H7 (cell line): ENCODE data around the gene ISG20L2. TPM values are rescaled to one million over a fixed set of nuclear protein-coding genes. Genes with fewer than 3 reads are reported as not detected.
"Not testable (repeated sequence)": the region's sequence is repeated elsewhere in the genome, so short reads cannot be mapped to it uniquely, and the experiment has no call there.

Experiments
- DNase-seq: peaks from one replicate; pipeline ENCODE4 v3.0.0; 2012
- H3K27me3 ChIP-seq: 2 replicates; pipeline ENCODE4 v1.6.0; 2011; ENCODE audit warnings: mild to moderate bottlenecking, low read length; ENCODE audit not compliant: control insufficient read depth, insufficient read depth
- H3K36me3 ChIP-seq: replicated peaks from 2 replicates; pipeline ENCODE4 v1.5.1; 2011; ENCODE audit warnings: low read length; ENCODE audit not compliant: control insufficient read depth, insufficient read depth
- H3K4me3 ChIP-seq: 2 replicates; pipeline ENCODE4 v1.5.1; 2011; ENCODE audit warnings: low read depth, mild to moderate bottlenecking, control low read depth, low read length, moderate library complexity; ENCODE audit not compliant: insufficient read depth
- total RNA-seq: library from RNA; depleted of rRNA; stranded (reverse); fragments of >200 nt; shearing (Covaris generic); gene quantifications from 2 replicates; pipeline ENCODE4 v1.2.3, GENCODE V29; 2014

ISG20L2 gene
- total RNA-seq, 1 experiment from 2014 or later, result 56.4 TPM

- not testable (repeated sequence) for H3K4me3 ChIP-seq, DNase-seq, H3K36me3 ChIP-seq, H3K27me3 ChIP-seq
These were observed 36.6 kb upstream of the ISG20L2 start for GRCh38 chr1:156765136-156765535.

- Histone ChIP-seq H3K36me3 (no peaks in the 10 kb centered on the region), H3K27me3 (no peaks in the 10 kb centered on the region), H3K4me3 (no peak overlapping the region)
- no peak for DNase-seq
These were observed 32.2 kb upstream of the ISG20L2 start for GRCh38 chr1:156760796-156761104.

DNA sequence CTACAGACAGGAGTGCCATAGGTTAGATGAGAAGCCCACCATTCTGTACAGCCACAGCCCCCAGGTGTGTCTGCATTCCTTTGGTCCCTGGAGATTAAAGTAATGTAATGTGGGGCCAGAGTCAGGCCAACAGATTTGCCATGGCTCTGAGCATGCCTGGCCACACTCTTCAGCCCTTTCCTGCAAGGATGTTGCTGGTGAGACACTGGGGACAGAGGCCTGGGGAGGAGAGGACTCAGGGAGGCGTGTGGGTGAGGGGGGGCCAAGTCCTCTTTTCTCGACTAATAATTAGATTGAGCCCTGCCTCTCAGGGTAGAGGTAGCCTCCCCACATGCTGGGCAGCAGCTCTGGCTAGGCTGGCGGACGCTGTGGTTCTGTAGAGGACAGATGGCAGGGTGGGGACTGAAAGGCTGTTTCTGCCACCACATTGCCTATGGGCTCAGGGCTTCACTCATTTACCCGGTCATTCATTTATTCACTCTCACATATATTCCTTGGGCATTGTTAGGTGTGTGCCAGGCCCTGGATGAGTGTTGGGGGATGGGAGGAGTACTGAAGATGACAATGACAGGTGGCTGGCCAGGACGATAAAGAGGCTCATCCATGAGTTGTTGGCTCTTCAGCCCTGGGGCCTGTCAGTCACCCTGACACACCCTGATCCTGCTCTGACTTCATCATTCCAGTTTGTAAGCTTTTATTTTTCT, 31.7 kb upstream of the ISG20L2 start:
- no peaks in the 10 kb centered on the region for H3K36me3 ChIP-seq
- H3K27me3 ChIP-seq, result no peaks in the 10 kb centered on the region
- no peak overlapping the region for H3K4me3 ChIP-seq
- DNase-seq, result no peak

DNA sequence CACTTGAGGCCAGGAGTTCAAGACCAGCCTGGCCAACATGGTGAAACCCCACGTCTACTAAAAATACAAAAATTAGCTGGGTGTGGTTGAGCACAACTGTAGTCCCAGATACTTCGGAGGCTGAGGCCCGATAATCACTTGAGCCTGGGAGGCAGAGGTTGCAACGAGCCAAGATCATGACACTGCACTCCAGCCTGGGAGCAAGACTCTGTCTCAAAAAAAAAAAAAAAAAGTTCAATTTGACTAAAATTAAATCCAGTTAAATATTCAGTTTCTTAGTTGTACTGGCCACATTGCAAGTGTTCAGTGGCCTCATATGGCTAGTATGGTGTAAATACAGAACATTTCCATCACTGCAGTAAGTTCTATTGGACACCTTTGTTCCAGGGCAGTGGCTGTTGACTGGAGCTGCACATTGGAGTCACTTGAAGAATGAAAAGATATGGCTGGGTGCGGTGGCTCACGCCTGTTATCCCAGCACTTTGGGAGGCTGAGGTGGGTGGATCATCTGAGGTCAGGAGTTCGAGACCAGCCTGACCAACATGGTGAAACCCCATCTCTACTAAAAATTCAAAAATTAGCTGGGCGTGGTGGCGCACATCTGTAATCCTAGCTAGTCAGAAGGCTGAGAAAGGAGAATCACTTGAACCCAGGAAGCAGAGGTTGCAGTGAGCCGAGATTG, 29.1 kb upstream of the ISG20L2 start:
- not testable (repeated sequence) for H3K4me3 ChIP-seq, H3K36me3 ChIP-seq, DNase-seq, H3K27me3 ChIP-seq

DNA sequence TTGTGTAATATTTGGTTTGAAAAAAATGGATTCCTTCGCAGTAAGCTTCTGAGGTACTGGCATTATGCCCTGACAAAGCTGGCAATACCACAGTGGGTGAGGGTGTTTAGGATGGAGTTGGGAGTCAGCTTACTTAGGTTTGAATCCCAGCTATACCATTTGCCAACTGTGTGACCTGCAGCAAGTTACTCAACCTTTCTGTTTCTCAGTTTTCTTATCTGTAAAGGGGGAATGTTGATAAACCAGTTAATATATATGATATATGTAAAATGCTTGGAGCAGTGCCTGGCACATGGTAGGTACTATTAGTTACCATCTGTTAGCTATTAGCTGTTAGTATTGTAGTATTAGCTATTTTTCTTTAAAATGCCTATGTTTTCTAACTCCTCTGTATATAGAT, 27.8 kb upstream of the ISG20L2 start:
- no peak for DNase-seq
- Histone ChIP-seq H3K27me3 (no peaks in the 10 kb centered on the region), H3K4me3 (no peak overlapping the region), H3K36me3 (no peaks in the 10 kb centered on the region)

GRCh38 chr1:156755527-156755950, 27.0 kb upstream of the ISG20L2 start:
- Histone ChIP-seq H3K27me3 (no peaks in the 10 kb centered on the region), H3K4me3 (no peak overlapping the region), H3K36me3 (no peaks in the 10 kb centered on the region)
- no peak for DNase-seq

GRCh38 chr1:156754219-156754618, 25.7 kb upstream of the ISG20L2 start:
- DNase-seq, result peak; percentile 6
- H3K36me3 ChIP-seq, result no peaks in the 10 kb centered on the region
- H3K27me3 ChIP-seq, result no peaks in the 10 kb centered on the region
- H3K4me3 ChIP-seq, result no peak overlapping the region

GRCh38 chr1:156752843-156753482, 24.4 kb upstream of the ISG20L2 start:
- peak overlapping the region; percentile 99; the same call in 1 of the 2 replicates for H3K4me3 ChIP-seq
- H3K36me3 ChIP-seq, result no peaks in the 10 kb centered on the region
- no peaks in the 10 kb centered on the region for H3K27me3 ChIP-seq
- peak; percentile 9 for DNase-seq

DNA sequence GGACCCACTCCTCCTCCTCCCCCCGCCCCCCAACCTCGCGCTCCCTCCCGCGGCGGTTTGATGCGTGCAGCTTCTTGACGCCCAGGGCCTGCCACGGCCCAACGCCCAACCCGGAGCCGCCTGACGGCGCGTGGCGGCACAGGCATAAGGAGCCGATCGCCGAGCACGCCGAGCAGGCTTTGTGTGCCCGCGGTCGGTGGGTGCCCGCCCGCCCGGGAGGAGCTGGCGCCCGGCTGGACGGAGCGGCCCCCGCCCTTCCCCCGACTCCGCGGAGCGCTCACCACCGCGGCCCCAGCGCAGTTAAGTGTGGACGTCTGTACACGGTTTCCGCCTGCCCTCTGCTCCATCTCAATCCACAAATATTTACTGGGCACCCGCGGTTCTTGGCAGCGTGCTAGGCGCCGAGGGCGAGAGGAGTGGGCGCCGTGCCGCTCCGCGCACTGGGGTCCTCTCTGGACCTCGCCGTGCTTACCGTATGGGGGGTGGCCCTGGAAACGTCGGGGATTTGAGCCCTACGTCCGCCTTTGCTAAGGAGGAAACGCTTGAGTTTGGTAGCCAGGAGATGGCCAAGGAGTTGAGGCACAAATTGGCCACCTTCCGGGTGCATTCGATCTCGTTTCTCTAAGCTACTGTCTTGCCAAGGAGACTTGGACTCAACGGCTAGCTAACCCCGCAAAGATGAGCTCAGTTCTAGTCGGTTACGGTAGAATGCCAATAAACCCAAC, 23.4 kb upstream of the ISG20L2 start:
- peak; percentile 98 for DNase-seq
- Histone ChIP-seq H3K4me3 (peak overlapping the region; percentile 99), H3K27me3 (no peaks in the 10 kb centered on the region)

GRCh38 chr1:156751451-156751756, 22.8 kb upstream of the ISG20L2 start, which contains the start of gene HDGF:
Gene HDGF (minus strand): TSS chr1:156751675. CDS start chr1:156751429, 246 bp downstream.
- no peak for DNase-seq
- no peaks in the 10 kb centered on the region for H3K27me3 ChIP-seq
- H3K36me3 ChIP-seq, result no peaks in the 10 kb centered on the region
- H3K4me3 ChIP-seq, result peak within 1 kb of the TSS; percentile 99

More for the DNA sequence above, 23.4 kb upstream of the ISG20L2 start:
- no peaks in the 10 kb centered on the region for H3K36me3 ChIP-seq

DNA sequence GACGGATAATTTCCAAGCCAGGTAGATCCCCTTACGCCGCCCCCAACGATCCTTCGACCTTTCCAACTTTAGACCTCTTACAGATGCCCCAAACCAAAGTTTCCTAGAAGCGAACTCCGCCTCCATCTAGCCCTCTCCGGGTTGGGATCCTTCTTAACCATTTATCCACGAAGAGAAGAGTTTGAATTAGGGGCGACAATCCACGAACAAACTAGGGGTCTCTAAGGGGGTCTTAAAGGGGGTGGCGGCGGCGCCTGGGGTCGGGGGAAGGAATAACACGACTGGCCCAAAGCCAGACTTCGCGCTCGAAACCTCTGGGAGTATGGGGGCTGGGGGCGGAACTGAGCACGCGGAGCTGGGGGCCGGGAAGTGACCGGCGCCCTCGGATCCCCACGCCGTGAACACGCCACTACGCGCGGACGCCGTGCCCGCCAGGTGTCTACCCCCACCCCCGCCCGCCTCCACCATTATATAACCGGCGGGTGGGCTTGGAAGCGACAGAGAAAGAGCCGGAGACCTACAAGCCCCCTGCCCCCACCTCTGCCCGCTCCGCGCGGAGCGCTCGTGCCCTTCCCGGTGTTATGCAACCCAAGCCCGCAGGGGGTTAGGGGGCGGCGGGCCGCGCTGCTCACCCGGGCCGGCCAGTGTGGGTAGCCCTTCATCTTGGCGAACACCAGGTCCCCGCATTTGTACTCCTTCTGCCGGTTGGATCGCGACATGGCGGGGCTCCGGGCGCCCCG, 22.3 kb upstream of the ISG20L2 start:
- Histone ChIP-seq H3K27me3 (no peaks in the 10 kb centered on the region), H3K36me3 (no peaks in the 10 kb centered on the region), H3K4me3 (peak overlapping the region; percentile 99)
- DNase-seq, result peak; percentile 85

GRCh38 chr1:156750191-156750672, 21.7 kb upstream of the ISG20L2 start:
- Histone ChIP-seq H3K36me3 (no peaks in the 10 kb centered on the region), H3K27me3 (no peaks in the 10 kb centered on the region), H3K4me3 (peak overlapping the region; percentile 99)
- DNase-seq, result peak; percentile 67

DNA sequence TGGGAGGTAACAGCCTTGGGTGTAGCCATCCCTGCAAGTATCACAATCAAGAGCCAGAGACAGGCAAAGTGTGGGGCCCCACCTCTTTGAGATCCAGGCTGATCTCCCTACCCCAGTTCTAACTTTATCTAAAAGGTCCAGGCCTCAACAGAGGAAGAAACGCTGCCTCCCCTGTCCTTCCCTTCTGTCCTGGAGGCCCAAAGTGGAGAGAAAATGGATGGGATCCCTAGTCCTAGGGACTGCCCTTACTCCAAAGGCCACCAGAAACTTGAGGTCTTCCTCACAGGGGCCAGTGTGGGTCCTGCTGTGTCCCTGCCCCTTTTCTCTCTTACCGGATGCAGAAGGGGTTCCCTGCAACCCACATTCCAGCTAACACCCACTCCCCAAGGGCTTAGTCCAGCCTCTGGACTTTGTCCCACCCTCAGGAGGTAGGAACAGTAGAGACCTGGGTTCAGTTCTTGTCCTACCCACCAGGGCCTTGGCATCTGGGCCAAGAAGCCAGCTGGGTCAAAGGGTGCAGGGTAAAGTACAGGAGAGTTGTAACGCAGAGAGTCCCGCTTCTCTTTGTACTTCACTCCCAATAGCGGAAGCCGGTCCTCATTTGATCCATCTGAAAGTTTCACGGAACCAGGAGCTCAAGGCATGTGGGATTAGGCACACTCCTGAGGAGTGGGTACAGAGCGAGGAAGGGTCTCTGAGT, 21.0 kb upstream of the ISG20L2 start:
- DNase-seq, result no peak
- Histone ChIP-seq H3K4me3 (peak overlapping the region; percentile 99; the same call in 1 of the 2 replicates), H3K27me3 (no peaks in the 10 kb centered on the region), H3K36me3 (peaks cover 3% of the 10 kb centered on the region)
